ENCODE measurements around the gene KIZ. TPM values are rescaled to one million over a fixed set of nuclear protein-coding genes. Genes with fewer than 3 reads are reported as not detected.

Gene KIZ
- total RNA-seq, 4 donors from 2014 or later = 23.2 to 58.7 (median 28.3) TPM

DNA sequence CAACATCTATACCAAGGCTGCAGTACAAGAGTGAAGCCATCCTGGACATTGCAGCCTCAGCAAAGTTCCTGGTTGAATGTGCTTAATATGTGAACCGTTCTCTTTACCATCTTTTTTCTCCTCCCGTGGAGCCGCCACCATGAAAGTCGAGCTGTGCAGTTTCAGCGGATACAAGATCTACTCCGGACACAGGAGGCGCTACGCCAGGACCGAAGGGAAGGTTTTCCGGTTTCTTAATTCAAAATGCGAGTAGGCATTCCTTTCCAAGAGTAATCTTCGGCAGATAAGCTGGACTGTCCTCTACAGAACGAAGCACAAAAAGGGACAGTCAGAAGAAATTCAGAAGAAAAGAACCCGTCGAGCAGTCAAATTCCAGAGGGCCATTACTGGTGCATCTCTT is 11.3 kb upstream of the KIZ start:
- TF ChIP-seq POLR2A (IDR thresholded peaks at IDR 0.05) = no peak
- TF ChIP-seq, protein P1, sequence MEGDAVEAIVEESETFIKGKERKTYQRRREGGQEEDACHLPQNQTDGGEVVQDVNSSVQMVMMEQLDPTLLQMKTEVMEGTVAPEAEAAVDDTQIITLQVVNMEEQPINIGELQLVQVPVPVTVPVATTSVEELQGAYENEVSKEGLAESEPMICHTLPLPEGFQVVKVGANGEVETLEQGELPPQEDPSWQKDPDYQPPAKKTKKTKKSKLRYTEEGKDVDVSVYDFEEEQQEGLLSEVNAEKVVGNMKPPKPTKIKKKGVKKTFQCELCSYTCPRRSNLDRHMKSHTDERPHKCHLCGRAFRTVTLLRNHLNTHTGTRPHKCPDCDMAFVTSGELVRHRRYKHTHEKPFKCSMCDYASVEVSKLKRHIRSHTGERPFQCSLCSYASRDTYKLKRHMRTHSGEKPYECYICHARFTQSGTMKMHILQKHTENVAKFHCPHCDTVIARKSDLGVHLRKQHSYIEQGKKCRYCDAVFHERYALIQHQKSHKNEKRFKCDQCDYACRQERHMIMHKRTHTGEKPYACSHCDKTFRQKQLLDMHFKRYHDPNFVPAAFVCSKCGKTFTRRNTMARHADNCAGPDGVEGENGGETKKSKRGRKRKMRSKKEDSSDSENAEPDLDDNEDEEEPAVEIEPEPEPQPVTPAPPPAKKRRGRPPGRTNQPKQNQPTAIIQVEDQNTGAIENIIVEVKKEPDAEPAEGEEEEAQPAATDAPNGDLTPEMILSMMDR (IDR thresholded peaks at IDR 0.05) = no peak
- DNase-seq = no peak
- intact Hi-C loops (cut with DNase I; ENCODE audit: low total_unique reads) = no loop called here
- H3K4me3 ChIP-seq = no peak overlapping the region
- no peaks in the 10 kb centered on the region for H3K36me3 ChIP-seq
- no peak overlapping the region for H3K27ac ChIP-seq
- H3K9me3 ChIP-seq = no peaks in the 10 kb centered on the region
- no peaks in the 10 kb centered on the region for H3K27me3 ChIP-seq
- no peaks in the 10 kb centered on the region for H3K4me1 ChIP-seq

DNA sequence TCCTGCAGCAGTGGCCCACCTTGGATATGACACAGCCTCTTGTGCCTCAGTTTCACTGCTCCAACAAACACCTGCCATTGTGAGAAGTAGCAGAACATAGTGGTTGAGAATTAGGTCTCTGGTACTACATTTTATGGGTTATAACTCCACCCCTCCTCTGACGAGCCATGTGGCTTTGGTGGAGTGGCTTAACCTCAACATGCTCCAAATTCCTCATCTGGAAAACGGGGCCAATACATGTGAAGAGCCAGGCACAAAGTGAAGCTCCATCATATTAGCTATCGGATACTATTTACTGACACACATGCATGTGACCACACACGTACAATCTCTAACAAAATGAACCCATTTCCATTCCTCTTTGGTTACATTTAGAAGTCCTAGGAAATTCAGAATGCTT is 8.4 kb upstream of the KIZ start:
- no peak for DNase-seq
- intact Hi-C loops (cut with DNase I; ENCODE audit: low total_unique reads) = no loop called here
- Histone ChIP-seq H3K27me3 (no peaks in the 10 kb centered on the region), H3K27ac (no peak overlapping the region), H3K4me1 (no peaks in the 10 kb centered on the region), H3K4me3 (no peak overlapping the region), H3K36me3 (no peaks in the 10 kb centered on the region), H3K9me3 (no peaks in the 10 kb centered on the region)
- TF ChIP-seq, protein P1 (IDR thresholded peaks at IDR 0.05) = no peak
- TF ChIP-seq POLR2A (IDR thresholded peaks at IDR 0.05) = no peak

DNA sequence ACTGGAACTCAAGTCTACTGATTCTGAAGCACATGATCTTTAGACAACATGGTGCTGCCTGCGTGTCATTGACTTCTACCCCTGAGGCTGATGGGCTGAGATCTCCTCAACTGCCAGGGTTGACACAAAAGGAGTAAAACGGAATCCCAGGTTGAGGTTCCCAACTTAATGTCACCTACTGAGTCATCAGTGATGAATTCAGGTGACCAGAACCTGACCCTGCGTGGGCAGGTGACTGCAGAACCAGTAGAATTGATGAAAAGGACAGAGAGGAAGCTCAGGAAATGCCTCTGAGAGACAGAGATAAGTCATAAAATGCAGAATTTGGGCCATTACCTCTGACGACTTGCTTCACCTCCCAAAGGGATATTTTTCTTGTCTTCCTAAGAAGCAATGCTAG is 7.7 kb upstream of the KIZ start:
- H3K27me3 ChIP-seq = no peaks in the 10 kb centered on the region
- no peaks in the 10 kb centered on the region for H3K9me3 ChIP-seq
- no peaks in the 10 kb centered on the region for H3K4me1 ChIP-seq
- no peak for DNase-seq
- no peaks in the 10 kb centered on the region for H3K36me3 ChIP-seq
- intact Hi-C loops (cut with DNase I; ENCODE audit: low total_unique reads) = no loop called here
- TF ChIP-seq POLR2A (IDR thresholded peaks at IDR 0.05) = no peak
- TF ChIP-seq, protein P1 (IDR thresholded peaks at IDR 0.05) = no peak
- no peak overlapping the region for H3K4me3 ChIP-seq
- H3K27ac ChIP-seq = no peak overlapping the region

DNA sequence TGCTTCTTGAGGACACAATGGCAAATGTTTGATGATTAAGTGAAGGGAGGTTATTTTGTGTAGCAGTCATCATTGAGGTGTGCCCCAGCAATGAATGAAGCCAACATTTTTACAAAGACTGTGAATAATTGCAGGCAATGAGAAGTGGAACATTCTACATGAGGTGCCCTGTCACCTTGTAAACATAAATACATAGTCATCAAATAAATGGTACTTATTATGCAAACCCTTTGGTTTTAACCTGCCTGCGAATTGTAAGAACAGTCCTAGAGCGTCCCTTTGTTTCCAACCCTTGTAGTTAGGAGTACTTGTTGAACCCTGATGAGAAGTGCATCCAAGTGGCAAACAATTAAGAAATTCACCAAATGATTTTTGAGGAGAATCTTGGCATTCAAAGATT is 7.1 kb upstream of the KIZ start:
- no peak for TF ChIP-seq POLR2A (IDR thresholded peaks at IDR 0.05)
- TF ChIP-seq, protein P1 (IDR thresholded peaks at IDR 0.05) = no peak

DNA sequence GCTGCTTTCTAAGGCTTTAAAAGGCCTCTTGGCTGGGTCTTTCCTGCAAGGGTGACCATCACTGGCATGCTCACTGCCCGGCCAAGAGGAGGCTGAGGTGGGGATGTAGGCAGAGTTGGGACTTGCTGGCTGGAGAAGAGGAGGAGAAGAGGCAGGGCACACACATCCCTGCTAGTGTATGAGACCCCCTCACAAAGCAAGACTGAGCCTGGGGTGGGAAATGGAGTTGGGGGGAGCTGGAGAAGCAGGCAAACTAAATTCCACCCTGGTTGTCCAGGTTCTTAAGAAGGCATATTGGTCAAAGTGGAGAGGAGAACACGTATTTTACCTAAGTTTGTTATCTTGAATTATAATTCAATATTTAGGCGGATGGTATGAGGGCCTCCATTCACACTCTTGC is 1.7 kb upstream of the KIZ start:
- Histone ChIP-seq H3K4me1 (no peaks in the 10 kb centered on the region), H3K9me3 (no peaks in the 10 kb centered on the region), H3K36me3 (no peaks in the 10 kb centered on the region), H3K27me3 (no peaks in the 10 kb centered on the region), H3K4me3 (no peak overlapping the region), H3K27ac (no peak overlapping the region)
- no peak for TF ChIP-seq POLR2A (IDR thresholded peaks at IDR 0.05)
- TF ChIP-seq, protein P1 (IDR thresholded peaks at IDR 0.05) = no peak
- no peak for DNase-seq
- intact Hi-C loops (cut with DNase I; ENCODE audit: low total_unique reads) = no loop called here

More for the DNA sequence above, 7.1 kb upstream of the KIZ start:
- H3K9me3 ChIP-seq = no peaks in the 10 kb centered on the region
- H3K27ac ChIP-seq = no peak overlapping the region
- no peak overlapping the region for H3K4me3 ChIP-seq
- no peaks in the 10 kb centered on the region for H3K4me1 ChIP-seq
- intact Hi-C loops (cut with DNase I; ENCODE audit: low total_unique reads) = no loop called here
- DNase-seq = no peak
- no peaks in the 10 kb centered on the region for H3K36me3 ChIP-seq
- no peaks in the 10 kb centered on the region for H3K27me3 ChIP-seq
